ENCODE results near the gene ANP32A.

- no peak for TF ChIP-seq SUZ12 (IDR thresholded peaks at IDR 0.05; ENCODE audit: extremely low read depth, insufficient read depth, insufficient read length)
- TF ChIP-seq YY1 (IDR thresholded peaks at IDR 0.05; ENCODE audit: insufficient read depth, insufficient read length), result no peak
Observed at GRCh38 chr15:68846851-68847439, 26.2 kb upstream of the ANP32A start.
